K562 (cell line): Measurements from ENCODE around the gene LRRC61. TPM values are rescaled to one million over a fixed set of nuclear protein-coding genes. Genes with fewer than 3 reads are reported as not detected.

Experiments used
- BDP1 ChIP-seq: IDR thresholded peaks from 3 replicates; pipeline ENCODE4 v1.6.1; 2011; ENCODE audit not compliant: insufficient read length, insufficient read depth
- BHLHE40 ChIP-seq: IDR thresholded peaks from 2 replicates; pipeline ENCODE4 v1.6.1; 2011; ENCODE audit warnings: low read length, improper control_type of control experiment
- BRD9 ChIP-seq: fragments of 450-650 bp; IDR thresholded peaks from 2 replicates; pipeline ENCODE4 v1.6.1; 2018; ENCODE audit warnings: low read depth; ENCODE audit not compliant: partially characterized antibody
- CTBP1 ChIP-seq: fragments of 450-650 bp; IDR thresholded peaks from 2 replicates; pipeline ENCODE4 v1.6.1; 2016; ENCODE audit warnings: borderline replicate concordance
- GTF2F1 ChIP-seq: IDR thresholded peaks from 2 replicates; pipeline ENCODE4 v1.6.1; 2011; ENCODE audit warnings: low read depth, low read length, improper control_type of control experiment
- HNRNPK ChIP-seq: fragments of 200-400 bp; formaldehyde crosslinking; IDR thresholded peaks from one replicate; pipeline ENCODE4 v1.6.1; 2018; ENCODE audit warnings: mild to moderate bottlenecking, low read depth, low read length; ENCODE audit not compliant: poor library complexity, severe bottlenecking
- KDM1A ChIP-seq, 2 experiments: fragments of 450-650 bp; IDR thresholded peaks; 2 replicates each; pipeline ENCODE4 v1.6.1; 2016; ENCODE audit warnings: mild to moderate bottlenecking in 2 of 2
- MYNN ChIP-seq, 2 experiments: sonication (generic); formaldehyde crosslinking in 1 of 2; IDR thresholded peaks; 2 replicates each; pipeline versions ENCODE4 v1.5.0 to v1.6.1; 2016 to 2020; ENCODE audit warnings: antibody characterized with exemption in 1 of 2, missing genetic modification reagents in 1 of 2
- SAFB2 ChIP-seq: fragments of 200-400 bp; formaldehyde crosslinking; IDR thresholded peaks from 2 replicates; pipeline ENCODE4 v1.6.1; 2018; ENCODE audit warnings: borderline replicate concordance, low read length, low read depth, moderate library complexity; ENCODE audit not compliant: severe bottlenecking
- SMAD2 ChIP-seq: fragments of 150-350 bp; IDR thresholded peaks from 2 replicates; pipeline ENCODE4 v1.6.1; 2014; ENCODE audit warnings: low read depth, mild to moderate bottlenecking, low read length
- SMAD4 ChIP-seq: fragments of 250-450 bp; sonication (Bioruptor Pico); conservative IDR thresholded peaks from 2 replicates; pipeline ENCODE4 v1.8.0; 2021; ENCODE audit warnings: inconsistent platforms, mild to moderate bottlenecking, moderate library complexity
- SRSF1 ChIP-seq: fragments of 200-400 bp; formaldehyde crosslinking; IDR thresholded peaks from 2 replicates; pipeline ENCODE4 v1.6.1; 2017; ENCODE audit warnings: mild to moderate bottlenecking, low read depth, low read length, moderate library complexity
- SRSF7 ChIP-seq: fragments of 200-400 bp; formaldehyde crosslinking; optimal IDR thresholded peaks from 2 replicates; pipeline ENCODE3; 2017; ENCODE audit warnings: mild to moderate bottlenecking, low read depth, low read length
- TAF9B ChIP-seq: fragments of 450-650 bp; IDR thresholded peaks from 2 replicates; pipeline ENCODE4 v1.6.1; 2018; ENCODE audit warnings: mild to moderate bottlenecking; ENCODE audit not compliant: partially characterized antibody
- ZBTB8A ChIP-seq: fragments of 450-650 bp; IDR thresholded peaks from 2 replicates; pipeline ENCODE4 v1.6.1; 2018; ENCODE audit warnings: mild to moderate bottlenecking, moderate library complexity; ENCODE audit not compliant: partially characterized antibody
- ZNF124 ChIP-seq: sonication (generic); formaldehyde crosslinking; IDR thresholded peaks from 2 replicates; pipeline ENCODE4 v1.8.1; 2022; ENCODE audit warnings: missing genetic modification reagents
- ZNF133 ChIP-seq: fragments of 250-450 bp; sonication (Bioruptor Pico); IDR thresholded peaks from 2 replicates; pipeline ENCODE4 v1.4.0; 2020; ENCODE audit warnings: mild to moderate bottlenecking
- ZNF24 ChIP-seq: fragments of 450-650 bp; IDR thresholded peaks from 2 replicates; pipeline ENCODE4 v1.6.1; 2016
- polyA plus RNA-seq, 8 experiments: library from polyadenylated mRNA; depleted of rRNA in 4 of 8; stranded (reverse) in 5 of 8; unstranded in 3 of 8; fragments of >200 nt; fragmentation: Nextera tagmentation in 2 of 8; fragmentation: Illumina TruSeq in 1 of 8; extraction: Ambion mirVana in 2 of 8; extraction: Trizol in 1 of 8; gene quantifications; 2 replicates each; pipeline versions ENCODE4 v1.2.1 to v1.2.3, GENCODE V29; 2011 to 2014; ENCODE audit warnings: inconsistent platforms in 1 of 8, missing spikeins in 1 of 8
- total RNA-seq, 7 experiments: library from RNA; depleted of rRNA in 6 of 7; stranded (reverse); fragments of >200 nt in 6 of 7; fragmentation: Illumina TruSeq in 2 of 7; extraction: Trizol in 2 of 7; gene quantifications; 2 replicates each; pipeline versions ENCODE4 v1.2.1 to v1.2.3, GENCODE V29; 2011 to 2021; ENCODE audit warnings: low replicate concordance in 1 of 7
- TF ChIP-seq, protein P1 (sequence below): IDR thresholded peaks from 2 replicates; pipeline ENCODE4 v1.6.1; 2014; ENCODE audit warnings: antibody characterized with exemption
- TF ChIP-seq, protein P2 (sequence below): sonication (generic); formaldehyde crosslinking; IDR thresholded peaks from 2 replicates; pipeline ENCODE4 v1.9.0; 2022; ENCODE audit warnings: mild to moderate bottlenecking, missing genetic modification reagents
- TF ChIP-seq, protein P3 (sequence below): sonication (generic); formaldehyde crosslinking; IDR thresholded peaks from 2 replicates; pipeline ENCODE4 v1.8.0; 2022; ENCODE audit warnings: missing genetic modification reagents, mild to moderate bottlenecking, moderate library complexity, borderline replicate concordance
- TF ChIP-seq, protein P4 (sequence below): fragments of 200-800 bp; sonication (Bioruptor generic); IDR thresholded peaks from 2 replicates; pipeline ENCODE4 v1.6.1; 2017; ENCODE audit warnings: missing genetic modification characterization, missing compliant biosample characterization

LRRC61 gene
- total and polyA plus RNA-seq, 9 of the 15 experiments (the other 6 are each of a cell fraction or from before 2014, with no cell fraction given) = 1.3 to 55.2 (median 35.2) TPM

DNA sequence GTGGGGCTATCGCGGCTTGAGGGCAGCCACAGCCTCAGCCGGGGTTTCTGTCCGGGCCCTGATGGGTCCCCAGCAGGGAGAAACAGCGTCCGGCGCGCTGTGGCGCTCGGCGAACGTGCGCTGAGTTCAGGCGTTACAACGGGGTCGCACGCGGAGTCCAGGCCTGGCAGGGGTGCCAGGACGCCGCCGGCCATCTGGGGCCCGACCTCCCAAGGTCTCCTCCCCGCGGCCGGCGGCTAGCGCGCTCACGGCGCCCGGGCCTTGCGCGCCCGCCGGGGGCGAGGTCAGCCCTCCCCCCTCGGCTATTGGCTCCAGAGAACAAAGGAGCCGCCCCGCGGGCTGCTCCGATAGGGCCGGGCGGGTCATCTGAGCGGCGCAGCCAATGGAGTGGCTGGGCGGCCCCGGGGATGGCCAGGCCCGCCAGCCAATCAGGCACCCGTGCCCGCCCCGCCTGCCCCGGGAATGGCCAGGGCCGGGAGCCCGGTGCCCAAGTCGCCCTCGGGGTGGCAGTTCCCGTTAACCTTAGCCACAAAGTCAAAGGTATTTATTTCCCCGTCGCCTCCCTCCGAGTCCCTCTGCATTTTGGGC is 55.8 kb downstream of the LRRC61 start, which contains the start of gene ZNF775 (continued):
- TF ChIP-seq MYNN (IDR thresholded peaks at IDR 0.05) (peak; percentile 89), MYNN (CRISPR knock-in tag; IDR thresholded peaks at IDR 0.05) (no peak), BDP1 (no peak), SMAD4 (peak; percentile 74; the same call in 1 of the 2 replicates), TAF9B (no peak), SRSF1 (no peak), SRSF7 (no peak), BHLHE40 (no peak; the same call in 1 of the 2 replicates), ZNF24 (no peak; the same call in 1 of the 2 replicates), BRD9 (no peak), ZNF133 (peak; percentile 46; the same call in 1 of the 2 replicates), GTF2F1 (0 out of 2 replicates have a peak, but pooled peaks have one; percentile 47), SMAD2 (no peak), CTBP1 (peak; percentile 93), ZNF124 (no peak), ZBTB8A (no peak), HNRNPK (no peak), SAFB2 (no peak), KDM1A (IDR thresholded peaks at IDR 0.05) (no peak)
- TF ChIP-seq, protein P1, sequence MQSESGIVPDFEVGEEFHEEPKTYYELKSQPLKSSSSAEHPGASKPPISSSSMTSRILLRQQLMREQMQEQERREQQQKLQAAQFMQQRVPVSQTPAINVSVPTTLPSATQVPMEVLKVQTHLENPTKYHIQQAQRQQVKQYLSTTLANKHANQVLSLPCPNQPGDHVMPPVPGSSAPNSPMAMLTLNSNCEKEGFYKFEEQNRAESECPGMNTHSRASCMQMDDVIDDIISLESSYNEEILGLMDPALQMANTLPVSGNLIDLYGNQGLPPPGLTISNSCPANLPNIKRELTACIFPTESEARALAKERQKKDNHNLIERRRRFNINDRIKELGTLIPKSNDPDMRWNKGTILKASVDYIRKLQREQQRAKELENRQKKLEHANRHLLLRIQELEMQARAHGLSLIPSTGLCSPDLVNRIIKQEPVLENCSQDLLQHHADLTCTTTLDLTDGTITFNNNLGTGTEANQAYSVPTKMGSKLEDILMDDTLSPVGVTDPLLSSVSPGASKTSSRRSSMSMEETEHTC = no peak
- TF ChIP-seq, protein P2, sequence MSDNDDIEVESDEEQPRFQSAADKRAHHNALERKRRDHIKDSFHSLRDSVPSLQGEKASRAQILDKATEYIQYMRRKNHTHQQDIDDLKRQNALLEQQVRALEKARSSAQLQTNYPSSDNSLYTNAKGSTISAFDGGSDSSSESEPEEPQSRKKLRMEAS (CRISPR knock-in tag) = no peak; the same call in 1 of the 2 replicates
- TF ChIP-seq, protein P3, sequence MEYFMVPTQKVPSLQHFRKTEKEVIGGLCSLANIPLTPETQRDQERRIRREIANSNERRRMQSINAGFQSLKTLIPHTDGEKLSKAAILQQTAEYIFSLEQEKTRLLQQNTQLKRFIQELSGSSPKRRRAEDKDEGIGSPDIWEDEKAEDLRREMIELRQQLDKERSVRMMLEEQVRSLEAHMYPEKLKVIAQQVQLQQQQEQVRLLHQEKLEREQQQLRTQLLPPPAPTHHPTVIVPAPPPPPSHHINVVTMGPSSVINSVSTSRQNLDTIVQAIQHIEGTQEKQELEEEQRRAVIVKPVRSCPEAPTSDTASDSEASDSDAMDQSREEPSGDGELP (CRISPR knock-in tag) = peak; percentile 69; the same call in 1 of the 2 replicates
- TF ChIP-seq, protein P4, sequence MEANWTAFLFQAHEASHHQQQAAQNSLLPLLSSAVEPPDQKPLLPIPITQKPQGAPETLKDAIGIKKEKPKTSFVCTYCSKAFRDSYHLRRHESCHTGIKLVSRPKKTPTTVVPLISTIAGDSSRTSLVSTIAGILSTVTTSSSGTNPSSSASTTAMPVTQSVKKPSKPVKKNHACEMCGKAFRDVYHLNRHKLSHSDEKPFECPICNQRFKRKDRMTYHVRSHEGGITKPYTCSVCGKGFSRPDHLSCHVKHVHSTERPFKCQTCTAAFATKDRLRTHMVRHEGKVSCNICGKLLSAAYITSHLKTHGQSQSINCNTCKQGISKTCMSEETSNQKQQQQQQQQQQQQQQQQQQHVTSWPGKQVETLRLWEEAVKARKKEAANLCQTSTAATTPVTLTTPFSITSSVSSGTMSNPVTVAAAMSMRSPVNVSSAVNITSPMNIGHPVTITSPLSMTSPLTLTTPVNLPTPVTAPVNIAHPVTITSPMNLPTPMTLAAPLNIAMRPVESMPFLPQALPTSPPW = peak; percentile 89; the same call in 1 of the 2 replicates
